ENCODE measurements around the gene CLSTN2. TPM values are rescaled to one million over a fixed set of nuclear protein-coding genes. Genes with fewer than 3 reads are reported as not detected.

Gene CLSTN2
- total RNA-seq, 1 experiment from 2014 or later: not detected

GRCh38 chr3:140089403-140090072, 154.6 kb downstream of the CLSTN2 start:
- no peak for DNase-seq (ENCODE audit: extremely low read depth, low read depth)

- DNase-seq (ENCODE audit: extremely low read depth, low read depth): no peak
Measured at GRCh38 chr3:140091143-140091542, 156.2 kb downstream of the CLSTN2 start.

GRCh38 chr3:140092848-140093536, 158.0 kb downstream of the CLSTN2 start:
- no peak for DNase-seq (ENCODE audit: extremely low read depth, low read depth)

GRCh38 chr3:140093742-140094141, 158.8 kb downstream of the CLSTN2 start:
- no peak for DNase-seq (ENCODE audit: extremely low read depth, low read depth)

GRCh38 chr3:140094487-140094886, 159.5 kb downstream of the CLSTN2 start:
- no peak for DNase-seq (ENCODE audit: extremely low read depth, low read depth)

GRCh38 chr3:140096037-140096436, 161.1 kb downstream of the CLSTN2 start:
- no peak for DNase-seq (ENCODE audit: extremely low read depth, low read depth)

GRCh38 chr3:140097874-140098635, 163.1 kb downstream of the CLSTN2 start:
- no peak for DNase-seq (ENCODE audit: extremely low read depth, low read depth)

GRCh38 chr3:140100479-140100878, 165.5 kb downstream of the CLSTN2 start:
- no peak for DNase-seq (ENCODE audit: extremely low read depth, low read depth)

- DNase-seq (ENCODE audit: extremely low read depth, low read depth): no peak
Measured at GRCh38 chr3:140103166-140103565, 168.2 kb downstream of the CLSTN2 start.

- DNase-seq (ENCODE audit: extremely low read depth, low read depth): no peak
Measured at GRCh38 chr3:140103986-140104645, 169.1 kb downstream of the CLSTN2 start.

- no peak for DNase-seq (ENCODE audit: extremely low read depth, low read depth)
Measured at GRCh38 chr3:140113996-140114788, 179.2 kb downstream of the CLSTN2 start.

- DNase-seq (ENCODE audit: extremely low read depth, low read depth): no peak
Measured at GRCh38 chr3:140114789-140115080, 179.8 kb downstream of the CLSTN2 start.

- DNase-seq (ENCODE audit: extremely low read depth, low read depth): no peak
Measured at GRCh38 chr3:140117096-140117526, 182.1 kb downstream of the CLSTN2 start.

- no peak for DNase-seq (ENCODE audit: extremely low read depth, low read depth)
Measured at GRCh38 chr3:140122183-140122582, 187.2 kb downstream of the CLSTN2 start.

- DNase-seq (ENCODE audit: extremely low read depth, low read depth): no peak
Measured at GRCh38 chr3:140128217-140128616, 193.2 kb downstream of the CLSTN2 start.

GRCh38 chr3:140128631-140129030, 193.6 kb downstream of the CLSTN2 start:
- peak; percentile 2 for DNase-seq (ENCODE audit: extremely low read depth, low read depth)

GRCh38 chr3:140129768-140130284, 194.8 kb downstream of the CLSTN2 start:
- DNase-seq (ENCODE audit: extremely low read depth, low read depth): no peak

- no peak for DNase-seq (ENCODE audit: extremely low read depth, low read depth)
Measured at GRCh38 chr3:140131895-140132294, 196.9 kb downstream of the CLSTN2 start.

- no peak for DNase-seq (ENCODE audit: extremely low read depth, low read depth)
Measured at GRCh38 chr3:140134231-140134965, 199.4 kb downstream of the CLSTN2 start.

Measured in NCI-H460 (cell line).